GM18511 (cell line): ENCODE measurements around the gene SIM2.

ENCODE experiments used
- ATAC-seq: cut with Tn5 transposase; IDR thresholded peaks from one replicate; pipeline ENCODE4 v1.9.1; 2021; ENCODE audit warnings: mild to moderate bottlenecking, moderate library complexity; ENCODE audit not compliant: unreplicated experiment

SIM2 gene

GRCh38 chr21:36759348-36760083 lies 60.6 kb downstream of the SIM2 start:
- no peak for ATAC-seq

GRCh38 chr21:36761685-36762084 lies 62.8 kb downstream of the SIM2 start:
- no peak for ATAC-seq

- ATAC-seq = no peak
These were observed 63.7 kb downstream of the SIM2 start for GRCh38 chr21:36762642-36763041.

GRCh38 chr21:36763305-36763704 lies 64.4 kb downstream of the SIM2 start:
- ATAC-seq = no peak

GRCh38 chr21:36765229-36765628 lies 66.3 kb downstream of the SIM2 start:
- no peak for ATAC-seq

- ATAC-seq = no peak
These were observed 67.6 kb downstream of the SIM2 start for GRCh38 chr21:36766511-36766910.

- no peak for ATAC-seq
These were observed 68.2 kb downstream of the SIM2 start for GRCh38 chr21:36767096-36767495.

- no peak for ATAC-seq
These were observed 69.6 kb downstream of the SIM2 start for GRCh38 chr21:36768496-36768895.

GRCh38 chr21:36769051-36769839 lies 70.3 kb downstream of the SIM2 start:
- ATAC-seq = no peak

- ATAC-seq = no peak
These were observed 74.2 kb downstream of the SIM2 start for GRCh38 chr21:36773117-36773516.

GRCh38 chr21:36773995-36774394 lies 75.1 kb downstream of the SIM2 start:
- ATAC-seq = no peak

- no peak for ATAC-seq
These were observed 78.2 kb downstream of the SIM2 start for GRCh38 chr21:36776981-36777617.

GRCh38 chr21:36780861-36781260 lies 81.9 kb downstream of the SIM2 start:
- no peak for ATAC-seq

- no peak for ATAC-seq
These were observed 84.9 kb downstream of the SIM2 start for GRCh38 chr21:36783612-36784374.

GRCh38 chr21:36784947-36785346 lies 86.0 kb downstream of the SIM2 start:
- ATAC-seq = no peak

GRCh38 chr21:36785615-36786014 lies 86.7 kb downstream of the SIM2 start:
- no peak for ATAC-seq

GRCh38 chr21:36786186-36786585 lies 87.3 kb downstream of the SIM2 start:
- ATAC-seq = no peak

GRCh38 chr21:36788120-36788638 lies 89.3 kb downstream of the SIM2 start:
- ATAC-seq = no peak

- no peak for ATAC-seq
These were observed 91.7 kb downstream of the SIM2 start for GRCh38 chr21:36790616-36791015.

- ATAC-seq = no peak
These were observed 92.3 kb downstream of the SIM2 start for GRCh38 chr21:36791180-36791579.
